Endothelial cell of umbilical vein (primary cell): ENCODE data around the gene IFIT1B. TPM values are rescaled to one million over a fixed set of nuclear protein-coding genes. Genes with fewer than 3 reads are reported as not detected.
"Not testable (repeated sequence)": the region's sequence is repeated elsewhere in the genome, so short reads cannot be mapped to it uniquely, and the experiment has no call there.

Experiments used
- BruUV-seq: library from RNA; stranded (reverse); fragments of 400-500 nt; replicated peaks from 2 replicates; lab custom pipeline; 2021; lab: Mats Ljungman, UMichigan
- CTCF ChIA-PET: fragments of 300-600, 350-600 bp; sonication (Branson Sonifier 250); formaldehyde crosslinking; loops from one replicate; lab custom pipeline; 2021; ENCODE audit warnings: antibody characterized with exemption, inconsistent platforms; lab: Charles Lee
- POLR2A ChIA-PET: fragments of 300-600, 350-600 bp; sonication (Branson Sonifier 250); formaldehyde crosslinking; loops from one replicate; lab custom pipeline; 2021; ENCODE audit warnings: antibody characterized with exemption, inconsistent platforms; lab: Charles Lee
- DNase-seq: peaks from one replicate; pipeline ENCODE4 v3.0.0-alpha.2; 2011; ENCODE audit warnings: low read depth, low spot score
- FAIRE-seq: peaks from 2 replicates; lab custom pipeline; 2011; peaks lifted over from hg19 to GRCh38; lab: Jason Lieb, UNC
- H2AFZ ChIP-seq: 2 replicates; pipeline ENCODE4 v1.6.0; 2012; ENCODE audit warnings: low read depth, low read length, control low read depth, inconsistent platforms
- H3K27ac ChIP-seq: 2 replicates; pipeline ENCODE4 v1.5.1; 2011; ENCODE audit warnings: low read depth, mild to moderate bottlenecking, control low read depth, low read length, moderate library complexity; ENCODE audit not compliant: insufficient read depth
- H3K27me3 ChIP-seq, 2 experiments: 2 replicates each; pipeline versions ENCODE4 v1.6.0 to v1.6.1; 2011; ENCODE audit warnings: low read length in 2 of 2, mixed read lengths in 1 of 2; ENCODE audit not compliant: control insufficient read depth in 2 of 2, insufficient read depth in 2 of 2
- H3K36me3 ChIP-seq, 2 experiments: 2 replicates in 1 of 2; 3 replicates in 1 of 2; pipeline ENCODE4 v1.5.1; 2011; ENCODE audit warnings: low read length in 2 of 2, mild to moderate bottlenecking in 1 of 2, moderate library complexity in 1 of 2; ENCODE audit not compliant: control insufficient read depth in 2 of 2, insufficient read depth in 2 of 2; ENCODE audit errors: extremely low read depth in 1 of 2
- H3K4me1 ChIP-seq: 3 replicates; pipeline ENCODE4 v1.5.1; 2011; ENCODE audit warnings: mild to moderate bottlenecking, low read length; ENCODE audit not compliant: control insufficient read depth, insufficient read depth; ENCODE audit errors: extremely low read depth
- H3K4me2 ChIP-seq: 2 replicates; pipeline ENCODE4 v1.6.1; 2011; ENCODE audit warnings: low read length, control low read depth, mixed read lengths; ENCODE audit not compliant: insufficient read depth
- H3K4me3 ChIP-seq, 3 experiments: fragments of 200-600 bp in 1 of 3; sonication (generic), shearing (Covaris generic) in 1 of 3; replicated peaks in 1 of 3; 2 replicates each; pipeline ENCODE4 v1.5.1; 2011 to 2016; ENCODE audit warnings: control low read depth in 3 of 3, low read length in 3 of 3, mild to moderate bottlenecking in 2 of 3, inconsistent platforms in 1 of 3, low read depth in 1 of 3, moderate library complexity in 1 of 3; ENCODE audit not compliant: insufficient read depth in 1 of 3
- H3K79me2 ChIP-seq: 2 replicates; pipeline ENCODE4 v1.6.0; 2012; ENCODE audit warnings: low read length, inconsistent platforms; ENCODE audit not compliant: control insufficient read depth, insufficient read depth
- H3K9ac ChIP-seq: replicated peaks from 2 replicates; pipeline ENCODE3; 2011; ENCODE audit warnings: low read length, control low read depth; ENCODE audit not compliant: insufficient read depth; ENCODE audit errors: extremely low read depth
- H3K9me1 ChIP-seq: replicated peaks from 3 replicates; pipeline ENCODE4 v1.6.0; 2011; ENCODE audit warnings: mild to moderate bottlenecking, low read length; ENCODE audit not compliant: control insufficient read depth, insufficient read depth; ENCODE audit errors: extremely low read depth
- H3K9me3 ChIP-seq: replicated peaks from 2 replicates; pipeline ENCODE4 v1.5.1; 2012; ENCODE audit warnings: low read length, inconsistent platforms; ENCODE audit not compliant: control insufficient read depth, insufficient read depth
- H4K20me1 ChIP-seq: replicated peaks from 2 replicates; pipeline ENCODE3; 2011; ENCODE audit warnings: mild to moderate bottlenecking, low read length; ENCODE audit not compliant: control insufficient read depth, insufficient read depth; ENCODE audit errors: extremely low read depth
- dilution Hi-C: fragments of 300-500 bp; cut with MboI; formaldehyde crosslinking; loops from one replicate; pipeline ENCODE4 v1.15.0; 2019; ENCODE audit warnings: low sequenced_read_pairs; ENCODE audit not compliant: extremely low pct_ligation_motif_present
- intact Hi-C: fragments of 100-400 bp; cut with micrococcal nuclease; formaldehyde crosslinking; loops from one replicate; pipeline ENCODE4 v1.10.0; 2022
- polyA plus RNA-seq, 4 experiments: library from polyadenylated mRNA; depleted of rRNA in 3 of 4; stranded (reverse) in 3 of 4; unstranded in 1 of 4; fragments of >200 nt; gene quantifications; 2 replicates each; pipeline versions ENCODE4 v1.2.1 to v1.2.3, GENCODE V29; 2011 to 2012; ENCODE audit warnings: missing spikeins in 1 of 4
- total RNA-seq: library from RNA; stranded (reverse); gene quantifications from 2 replicates; pipeline ENCODE4 v1.2.3, GENCODE V29; 2021

IFIT1B gene
- total and polyA plus RNA-seq, 2 donors (not counting 3 experiments of a cell fraction or from before 2014, with no cell fraction given), result not detected

- CTCF ChIA-PET, H4K20me1 ChIP-seq, H3K27ac ChIP-seq, H3K36me3 ChIP-seq, DNase-seq, H3K79me2 ChIP-seq, H3K4me1 ChIP-seq, H3K9me3 ChIP-seq, H3K27me3 ChIP-seq, H3K9ac ChIP-seq, H3K4me3 ChIP-seq, H2AFZ ChIP-seq, H3K9me1 ChIP-seq, POLR2A ChIA-PET, dilution Hi-C loops, intact Hi-C loops, H3K4me2 ChIP-seq, FAIRE-seq, BruUV-seq: not testable (repeated sequence)
These were observed 29.9 kb downstream of the IFIT1B start for GRCh38 chr10:89407792-89408191.

GRCh38 chr10:89409282-89409681 lies 31.4 kb downstream of the IFIT1B start:
- H3K79me2 ChIP-seq, DNase-seq, H3K9me1 ChIP-seq, H3K36me3 ChIP-seq, H2AFZ ChIP-seq, H3K27ac ChIP-seq, H3K27me3 ChIP-seq, CTCF ChIA-PET, H4K20me1 ChIP-seq, H3K9ac ChIP-seq, H3K4me3 ChIP-seq, BruUV-seq, H3K9me3 ChIP-seq, POLR2A ChIA-PET, dilution Hi-C loops, H3K4me1 ChIP-seq, intact Hi-C loops, FAIRE-seq, H3K4me2 ChIP-seq: not testable (repeated sequence)

GRCh38 chr10:89410551-89410950 lies 32.7 kb downstream of the IFIT1B start:
- dilution Hi-C loops, H3K79me2 ChIP-seq, intact Hi-C loops, H3K4me1 ChIP-seq, H3K9me3 ChIP-seq, H3K9me1 ChIP-seq, H2AFZ ChIP-seq, H3K36me3 ChIP-seq, H3K27ac ChIP-seq, H4K20me1 ChIP-seq, POLR2A ChIA-PET, CTCF ChIA-PET, H3K9ac ChIP-seq, FAIRE-seq, DNase-seq, H3K4me3 ChIP-seq, H3K4me2 ChIP-seq, H3K27me3 ChIP-seq, BruUV-seq: not testable (repeated sequence)

- H3K4me2 ChIP-seq, DNase-seq, H3K4me1 ChIP-seq, H3K9me1 ChIP-seq, H3K27me3 ChIP-seq, dilution Hi-C loops, H4K20me1 ChIP-seq, H2AFZ ChIP-seq, H3K36me3 ChIP-seq, H3K9ac ChIP-seq, H3K79me2 ChIP-seq, H3K4me3 ChIP-seq, BruUV-seq, intact Hi-C loops, H3K9me3 ChIP-seq, POLR2A ChIA-PET, FAIRE-seq, H3K27ac ChIP-seq, CTCF ChIA-PET: not testable (repeated sequence)
These were observed 33.3 kb downstream of the IFIT1B start for GRCh38 chr10:89411135-89411534.
